Myocyte (in vitro differentiated cells): Measurements from ENCODE around the gene AKR1C8. TPM values are rescaled to one million over a fixed set of nuclear protein-coding genes. Genes with fewer than 3 reads are reported as not detected.

Experiments used
- DNase-seq: peaks from one replicate; pipeline ENCODE4 v3.0.0-alpha.2; 2012; ENCODE audit warnings: low read depth
- total RNA-seq: library from RNA; depleted of rRNA; stranded (reverse); fragments of >200 nt; gene quantifications from 2 replicates; pipeline ENCODE4 v1.2.3, GENCODE V29; 2014

The AKR1C8 gene
- total RNA-seq, 1 donor from 2014 or later: not detected

- DNase-seq: no peak
These were observed 76.1 kb downstream of the AKR1C8 start for GRCh38 chr10:5108658-5109416.

- DNase-seq: no peak
These were observed 77.0 kb downstream of the AKR1C8 start for GRCh38 chr10:5107860-5108526.

GRCh38 chr10:5106553-5106952 is 78.4 kb downstream of the AKR1C8 start:
- DNase-seq: no peak

- DNase-seq: no peak
These were observed 79.3 kb downstream of the AKR1C8 start for GRCh38 chr10:5105626-5106025.

Other genes starting within 250 kb of the AKR1C8 start
- gene AKR1C1, start 221.7 kb downstream of the AKR1C8 start, total RNA-seq: 38.1 and 60.1 TPM in 2 replicates
- gene AKR1C2, start 181.3 kb downstream of the AKR1C8 start, total RNA-seq: 33.3 and 49.4 TPM in 2 replicates
- 65.8 and 91.3 TPM in 2 replicates for gene AKR1C3, start 90.7 kb downstream of the AKR1C8 start, total RNA-seq
- gene AKR1C4, start 11.7 kb upstream of the AKR1C8 start, total RNA-seq: not detected in 2 replicates
- gene UCN3, start 179.8 kb upstream of the AKR1C8 start, total RNA-seq: not detected in 2 replicates
- not detected in 2 replicates for gene TUBAL3, start 219.7 kb upstream of the AKR1C8 start, total RNA-seq
- 20.2 and 31.6 TPM in 2 replicates for gene NET1, start 227.4 kb upstream of the AKR1C8 start, total RNA-seq